Measurements from ENCODE around the gene SLIT3.

GRCh38 chr5:168683927-168684295 lies 617.0 kb downstream of the SLIT3 start:
- no peak for TF ChIP-seq POLR2A (IDR thresholded peaks at IDR 0.05; ENCODE audit: low read depth, low read length)
- no peak for TF ChIP-seq POLR2AphosphoS5 (IDR thresholded peaks at IDR 0.05; ENCODE audit: low read depth, low read length)

Data from GM12891 (cell line).